ENCODE results near the gene CFAP299. TPM values are rescaled to one million over a fixed set of nuclear protein-coding genes. Genes with fewer than 3 reads are reported as not detected.

CFAP299 gene
- total and polyA plus RNA-seq, 2 donors (not counting 1 experiment from before 2014, with no cell fraction given), result not detected

GRCh38 chr4:80852061-80852460 lies 516.5 kb downstream of the CFAP299 start:
- TF ChIP-seq EZH2 (IDR thresholded peaks at IDR 0.05; ENCODE audit: borderline replicate concordance, insufficient read depth, low read depth, low read length, poor library complexity, severe bottlenecking) (no peak), CTCF (IDR thresholded peaks at IDR 0.05) (no peak)
- Mint-ChIP-seq H3K4me1 (no peaks in the 10 kb centered on the region), H3K9me3 (ENCODE audit: insufficient read depth) (no peaks in the 10 kb centered on the region), H3K4me3 (no peak overlapping the region), H3K27me3 (no peaks in the 10 kb centered on the region), H3K27ac (no peak overlapping the region)
- H3K36me3 ChIP-seq (replicated peaks in 1 of 2; ENCODE audit: control extremely low read depth in 1 of 2, control insufficient read depth in 1 of 2, extremely low read depth in 1 of 2, insufficient read depth in 2 of 2, low read length in 1 of 2), result no peaks in the 10 kb centered on the region
- H3K4me2 ChIP-seq (replicated peaks; ENCODE audit: low read depth, low read length, poor library complexity, severe bottlenecking), result no peak overlapping the region
- H3K4me1 ChIP-seq (ENCODE audit: control insufficient read depth in 2 of 2, insufficient read depth in 2 of 2, low read length in 2 of 2), result no peaks in the 10 kb centered on the region
- H2AFZ ChIP-seq (ENCODE audit: insufficient read depth, low read depth, low read length, poor library complexity, severe bottlenecking), result no peak overlapping the region
- no peak overlapping the region for H3K27ac ChIP-seq (ENCODE audit: low read length in 2 of 2)
- no peaks in the 10 kb centered on the region for H3K27me3 ChIP-seq (replicated peaks in 1 of 4; ENCODE audit: control extremely low read depth in 1 of 4, control insufficient read depth in 3 of 4, insufficient read depth in 4 of 4, low read length in 3 of 4)
- H3K9ac ChIP-seq (ENCODE audit: low read length), result no peak overlapping the region
- no peak overlapping the region for H3K4me3 ChIP-seq (ENCODE audit: control extremely low read depth in 1 of 5, extremely low read depth in 1 of 5, insufficient read depth in 1 of 5, low read depth in 2 of 5, low read length in 4 of 5)
- 88% methylated on average over 1 of the region's 2 CpGs for WGBS (ENCODE audit: insufficient coverage)
- POLR2A ChIA-PET, result no interaction called here
- CTCF ChIA-PET, result no interaction called here
- ATAC-seq (ENCODE audit: low read depth) (no peak), DNase-seq (no peak)
- no peaks in the 10 kb centered on the region for H4K20me1 ChIP-seq (ENCODE audit: control insufficient read depth, insufficient read depth, low read length, poor library complexity, severe bottlenecking)
- peaks cover 0 to 1% (median 0%) of the 10 kb centered on the region in 3 donors for H3K9me3 ChIP-seq (ENCODE audit: control extremely low read depth in 1 of 3, control insufficient read depth in 2 of 3, insufficient read depth in 1 of 3, low read length in 2 of 3)
- intact Hi-C loops (cut with micrococcal nuclease), result no loop called here
- no peaks in the 10 kb centered on the region for H3K79me2 ChIP-seq (ENCODE audit: control insufficient read depth, insufficient read depth, low read length)

GRCh38 chr4:80873571-80873970 lies 538.0 kb downstream of the CFAP299 start:
- Mint-ChIP-seq H3K4me3 (no peak overlapping the region), H3K9me3 (ENCODE audit: insufficient read depth) (no peaks in the 10 kb centered on the region), H3K27me3 (no peaks in the 10 kb centered on the region), H3K27ac (no peak overlapping the region), H3K4me1 (peaks cover 29% of the 10 kb centered on the region)
- H2AFZ ChIP-seq (ENCODE audit: insufficient read depth, low read depth, low read length, poor library complexity, severe bottlenecking), result no peak overlapping the region
- H4K20me1 ChIP-seq (ENCODE audit: control insufficient read depth, insufficient read depth, low read length, poor library complexity, severe bottlenecking), result no peaks in the 10 kb centered on the region
- H3K27ac ChIP-seq (ENCODE audit: low read length in 2 of 2), result no peak overlapping the region
- WGBS (ENCODE audit: insufficient coverage), result no CpG with 5 or more reads among the region's 1 CpG
- TF ChIP-seq EZH2 (IDR thresholded peaks at IDR 0.05; ENCODE audit: borderline replicate concordance, insufficient read depth, low read depth, low read length, poor library complexity, severe bottlenecking) (no peak), CTCF (IDR thresholded peaks at IDR 0.05) (no peak)
- DNase-seq, result no peak
- peaks cover 24 to 26% of the 10 kb centered on the region in 2 donors for H3K4me1 ChIP-seq (ENCODE audit: control insufficient read depth in 2 of 2, insufficient read depth in 2 of 2, low read length in 2 of 2)
- no peaks in the 10 kb centered on the region for H3K36me3 ChIP-seq (replicated peaks in 1 of 2; ENCODE audit: control extremely low read depth in 1 of 2, control insufficient read depth in 1 of 2, extremely low read depth in 1 of 2, insufficient read depth in 2 of 2, low read length in 1 of 2)
- H3K27me3 ChIP-seq (replicated peaks in 1 of 4; ENCODE audit: control extremely low read depth in 1 of 4, control insufficient read depth in 3 of 4, insufficient read depth in 4 of 4, low read length in 3 of 4), result no peaks in the 10 kb centered on the region
- POLR2A ChIA-PET, result no interaction called here
- H3K79me2 ChIP-seq (ENCODE audit: control insufficient read depth, insufficient read depth, low read length), result no peaks in the 10 kb centered on the region
- no peaks in the 10 kb centered on the region for H3K9me3 ChIP-seq (ENCODE audit: control extremely low read depth in 1 of 3, control insufficient read depth in 2 of 3, insufficient read depth in 1 of 3, low read length in 2 of 3)
- intact Hi-C loops (cut with micrococcal nuclease), result loop anchor here (10.0 kb wide), 2 partner anchors 259 to 689 kb away; no protein-coding TSS in a partner anchor
- CTCF ChIA-PET, result no interaction called here
- ATAC-seq (ENCODE audit: low read depth), result no peak
- H3K9ac ChIP-seq (ENCODE audit: low read length), result no peak overlapping the region
- no peak overlapping the region for H3K4me3 ChIP-seq (ENCODE audit: control extremely low read depth in 1 of 5, extremely low read depth in 1 of 5, insufficient read depth in 1 of 5, low read depth in 2 of 5, low read length in 4 of 5)
- H3K4me2 ChIP-seq (replicated peaks; ENCODE audit: low read depth, low read length, poor library complexity, severe bottlenecking), result no peak overlapping the region
